CD4-positive, CD25-positive, alpha-beta regulatory T cell (primary cell): Measurements from ENCODE around the gene PDE3A. TPM values are rescaled to one million over a fixed set of nuclear protein-coding genes. Genes with fewer than 3 reads are reported as not detected.

Experiments used
- ATAC-seq, 2 donors: fragments of 150-1000 bp; cut with Tn5 transposase; one replicate each; pipeline ENCODE4 v1.10.0; 2021; ENCODE audit warnings: low read depth in 2 of 2, moderate number of reproducible peaks in 2 of 2, moderate library complexity in 1 of 2
- DNase-seq, 3 donors: peaks; one replicate each; pipeline versions ENCODE4 v3.0.0 to v3.0.0-alpha.2; 2012 to 2022; ENCODE audit warnings: mixed read lengths in 1 of 3
- H3K27ac ChIP-seq: one replicate; pipeline ENCODE4 v1.7.0; 2013; ENCODE audit warnings: mild to moderate bottlenecking, low read length; ENCODE audit not compliant: insufficient read depth, poor library complexity, severe bottlenecking
- H3K27me3 ChIP-seq: one replicate; pipeline ENCODE4 v1.7.0; 2013; ENCODE audit warnings: low read length; ENCODE audit not compliant: control insufficient read depth, insufficient read depth
- H3K36me3 ChIP-seq: one replicate; pipeline ENCODE4 v1.7.0; 2013; ENCODE audit warnings: mild to moderate bottlenecking, low read length, moderate library complexity; ENCODE audit not compliant: control insufficient read depth, insufficient read depth
- H3K4me1 ChIP-seq: 2 replicates; pipeline ENCODE4 v1.7.0; 2013; ENCODE audit warnings: mild to moderate bottlenecking, low read length; ENCODE audit not compliant: insufficient read depth, control insufficient read depth, poor library complexity, severe bottlenecking
- H3K4me3 ChIP-seq: one replicate; pipeline ENCODE4 v1.7.0; 2013; ENCODE audit warnings: low read depth, mild to moderate bottlenecking, low read length, moderate library complexity
- H3K9me3 ChIP-seq, 2 experiments: 1 replicate in 1 of 2; 2 replicates in 1 of 2; pipeline ENCODE4 v1.7.0; 2013; ENCODE audit warnings: low read length in 2 of 2, mild to moderate bottlenecking in 1 of 2, moderate library complexity in 1 of 2; ENCODE audit not compliant: control insufficient read depth in 2 of 2
- H3K27ac Mint-ChIP-seq, 3 donors: one replicate each; pipeline ENCODE4 v1.8.0; 2020 to 2022; ENCODE audit warnings: mild to moderate bottlenecking in 3 of 3, mixed read lengths in 3 of 3, moderate library complexity in 2 of 3
- H3K27me3 Mint-ChIP-seq: one replicate; pipeline ENCODE4 v1.8.0; 2022; ENCODE audit warnings: mild to moderate bottlenecking, mixed read lengths
- H3K36me3 Mint-ChIP-seq: one replicate; pipeline ENCODE4 v1.8.0; 2020; ENCODE audit warnings: mixed read lengths
- H3K4me1 Mint-ChIP-seq, 4 donors: one replicate each; pipeline ENCODE4 v1.8.0; 2020 to 2022; ENCODE audit warnings: mixed read lengths in 4 of 4, mild to moderate bottlenecking in 1 of 4
- H3K4me3 Mint-ChIP-seq, 4 donors: one replicate each; pipeline ENCODE4 v1.8.0; 2020 to 2022; ENCODE audit warnings: mild to moderate bottlenecking in 4 of 4, mixed read lengths in 4 of 4, moderate library complexity in 3 of 4
- H3K9me3 Mint-ChIP-seq, 7 donors: one replicate each; pipeline ENCODE4 v1.8.0; 2020 to 2022; ENCODE audit warnings: mixed read lengths in 7 of 7, mild to moderate bottlenecking in 3 of 7, moderate library complexity in 2 of 7
- polyA plus RNA-seq, 4 donors: library from polyadenylated mRNA; unstranded; fragments of 300-500 nt; fragmentation: Illumina TruSeq; gene quantifications; one replicate each; pipeline ENCODE4 v1.2.3, GENCODE V29; 2021
- total RNA-seq: library from RNA; stranded (reverse); gene quantifications from one replicate; pipeline ENCODE4 v1.2.3, GENCODE V29; 2022

PDE3A gene
- total and polyA plus RNA-seq, 5 donors from 2014 or later: 0.05 to 0.30 TPM; not detected in 3

DNA sequence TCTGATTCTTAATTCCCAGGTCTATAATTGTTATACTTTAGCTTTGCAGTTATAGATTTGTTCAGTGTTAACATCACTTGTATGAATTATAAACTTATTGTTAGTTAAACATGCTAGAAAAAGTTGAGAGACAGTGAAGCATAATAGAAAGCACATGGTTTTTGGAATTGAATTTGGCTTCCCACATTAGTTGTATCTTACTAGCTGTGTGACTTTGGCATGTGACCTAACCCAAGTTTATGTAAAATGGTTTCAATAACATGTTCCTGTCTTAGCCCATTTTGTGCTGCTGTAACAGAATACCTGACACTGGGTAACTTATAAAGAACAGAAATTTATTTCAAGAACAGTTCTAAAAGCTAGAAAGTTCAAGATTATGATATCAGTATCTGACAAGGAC is 146.3 kb downstream of the PDE3A start:
- Mint-ChIP-seq H3K27ac (no peak overlapping the region), H3K27me3 (no peaks in the 10 kb centered on the region), H3K4me1 (no peaks in the 10 kb centered on the region), H3K9me3 (peaks cover 0 to 4% (median 1%) of the 10 kb centered on the region in 7 donors), H3K36me3 (no peaks in the 10 kb centered on the region), H3K4me3 (no peak overlapping the region)
- Histone ChIP-seq H3K27me3 (no peaks in the 10 kb centered on the region), H3K9me3 (no peaks in the 10 kb centered on the region), H3K27ac (no peak overlapping the region), H3K4me1 (no peaks in the 10 kb centered on the region), H3K36me3 (no peaks in the 10 kb centered on the region), H3K4me3 (no peak overlapping the region)
- no peak for DNase-seq
- no peak for ATAC-seq

DNA sequence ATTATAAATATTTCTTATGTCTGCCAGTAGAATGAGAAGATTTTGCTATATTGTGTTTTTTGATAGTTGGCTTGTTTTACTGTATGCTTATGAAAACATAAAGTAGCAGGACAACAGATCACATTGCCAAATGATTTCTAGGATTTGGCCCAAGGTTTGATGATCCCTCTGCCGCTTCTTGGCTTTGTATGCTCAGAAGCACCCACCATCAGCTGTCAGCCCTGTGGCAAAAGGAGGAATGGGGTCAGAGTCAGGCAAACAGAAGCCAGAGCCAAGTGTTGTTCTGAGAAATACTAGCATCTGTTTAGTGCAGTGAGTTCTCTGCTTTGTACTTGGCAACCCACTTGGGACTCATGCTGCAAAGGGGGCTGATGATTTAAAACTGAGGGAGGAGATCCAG is 152.2 kb downstream of the PDE3A start:
- Histone ChIP-seq H3K36me3 (no peaks in the 10 kb centered on the region), H3K9me3 (no peaks in the 10 kb centered on the region), H3K4me1 (no peaks in the 10 kb centered on the region), H3K27me3 (no peaks in the 10 kb centered on the region), H3K4me3 (no peak overlapping the region), H3K27ac (no peak overlapping the region)
- Mint-ChIP-seq H3K27me3 (no peaks in the 10 kb centered on the region), H3K4me3 (no peak overlapping the region), H3K9me3 (peaks cover 0 to 7% (median 0%) of the 10 kb centered on the region in 7 donors), H3K27ac (no peak overlapping the region), H3K4me1 (no peaks in the 10 kb centered on the region), H3K36me3 (no peaks in the 10 kb centered on the region)
- no peak for ATAC-seq
- DNase-seq: no peak

DNA sequence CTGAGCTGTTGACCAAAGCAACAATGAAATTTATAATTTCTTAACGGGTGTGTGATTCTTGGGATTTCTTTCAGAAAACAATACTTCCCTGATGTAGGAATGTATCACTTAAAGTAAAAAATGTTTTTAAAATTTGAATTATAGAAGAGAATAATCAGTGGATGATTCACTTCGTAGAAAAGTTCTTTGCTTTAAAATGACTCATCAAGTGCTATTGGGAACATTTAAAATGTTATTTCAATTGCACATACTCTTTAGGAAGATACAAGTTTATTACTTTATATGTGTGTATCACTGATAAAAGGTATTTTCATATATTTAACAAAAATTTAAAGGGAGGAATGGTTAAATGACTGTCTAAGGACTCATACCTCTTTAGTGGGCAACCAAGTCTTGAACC is 155.3 kb downstream of the PDE3A start:
- Mint-ChIP-seq H3K27me3 (no peaks in the 10 kb centered on the region), H3K4me1 (no peaks in the 10 kb centered on the region), H3K4me3 (no peak overlapping the region), H3K36me3 (no peaks in the 10 kb centered on the region), H3K27ac (no peak overlapping the region), H3K9me3 (peaks cover 0 to 9% (median 0%) of the 10 kb centered on the region in 7 donors)
- Histone ChIP-seq H3K4me1 (no peaks in the 10 kb centered on the region), H3K27ac (no peak overlapping the region), H3K36me3 (no peaks in the 10 kb centered on the region), H3K4me3 (no peak overlapping the region), H3K9me3 (no peaks in the 10 kb centered on the region), H3K27me3 (no peaks in the 10 kb centered on the region)
- DNase-seq (no peak), ATAC-seq (no peak)

DNA sequence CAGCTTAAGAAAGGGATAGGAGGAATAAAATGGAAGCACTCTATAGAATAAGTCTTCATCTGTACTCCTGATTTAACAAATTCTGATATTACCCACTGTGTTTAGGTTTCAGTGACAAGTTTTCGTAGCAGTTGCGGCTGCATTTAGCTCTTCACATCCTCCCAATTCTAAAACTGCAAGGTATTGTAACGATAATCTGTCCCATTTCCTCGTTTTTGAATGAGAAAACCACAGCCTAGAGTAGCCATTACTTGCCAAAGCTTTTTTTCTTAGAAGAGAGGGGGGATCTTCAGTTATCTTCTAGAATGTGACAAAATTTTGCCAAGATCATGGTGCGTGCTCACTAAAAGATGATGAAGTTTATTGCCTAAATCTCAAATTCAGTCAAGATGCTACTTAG is 155.8 kb downstream of the PDE3A start:
- H3K4me1 ChIP-seq: no peaks in the 10 kb centered on the region
- DNase-seq (no peak), ATAC-seq (no peak)
- H3K27me3 ChIP-seq: no peaks in the 10 kb centered on the region
- H3K27me3 Mint-ChIP-seq: no peaks in the 10 kb centered on the region
- H3K9me3 Mint-ChIP-seq: peaks cover 0 to 9% (median 0%) of the 10 kb centered on the region in 7 donors
- no peak overlapping the region for H3K4me3 ChIP-seq
- H3K27ac ChIP-seq: no peak overlapping the region
- no peaks in the 10 kb centered on the region for H3K36me3 ChIP-seq
- no peaks in the 10 kb centered on the region for H3K36me3 Mint-ChIP-seq
- H3K4me3 Mint-ChIP-seq: no peak overlapping the region
- H3K9me3 ChIP-seq: no peaks in the 10 kb centered on the region
- H3K4me1 Mint-ChIP-seq: no peaks in the 10 kb centered on the region
- no peak overlapping the region for H3K27ac Mint-ChIP-seq

DNA sequence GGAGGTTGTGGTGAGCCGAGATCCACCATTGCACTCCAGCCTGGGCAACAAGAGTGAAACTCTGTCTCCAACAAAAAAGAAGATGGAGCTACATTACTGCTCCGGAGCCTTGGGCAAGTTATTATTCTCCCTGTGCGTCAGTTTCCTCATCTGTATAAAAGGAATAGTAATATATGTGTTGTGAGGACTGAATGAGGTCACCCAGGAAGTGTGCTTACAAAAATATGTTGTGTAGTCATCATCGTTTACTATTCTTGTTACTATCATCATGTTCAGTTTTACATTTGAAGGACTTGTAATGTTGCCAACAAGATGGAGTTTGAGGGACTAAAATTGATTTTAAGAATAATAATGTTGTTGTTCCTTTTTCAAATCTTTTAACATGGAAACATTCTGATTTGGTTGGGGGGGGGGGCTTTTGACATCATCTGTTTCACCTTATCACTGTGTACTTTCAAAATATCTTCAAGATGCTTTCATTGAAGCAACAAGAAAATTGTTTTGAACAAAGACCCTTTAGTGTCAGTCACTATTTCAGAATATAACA is 156.8 kb downstream of the PDE3A start:
- H3K36me3 Mint-ChIP-seq: no peaks in the 10 kb centered on the region
- H3K27ac Mint-ChIP-seq: no peak overlapping the region
- Histone ChIP-seq H3K27me3 (no peaks in the 10 kb centered on the region), H3K9me3 (no peaks in the 10 kb centered on the region), H3K27ac (no peak overlapping the region), H3K4me3 (no peak overlapping the region), H3K4me1 (no peaks in the 10 kb centered on the region), H3K36me3 (no peaks in the 10 kb centered on the region)
- ATAC-seq: no peak
- DNase-seq: no peak
- H3K9me3 Mint-ChIP-seq: peaks cover 0 to 4% (median 0%) of the 10 kb centered on the region in 7 donors
- no peaks in the 10 kb centered on the region for H3K4me1 Mint-ChIP-seq
- no peak overlapping the region for H3K4me3 Mint-ChIP-seq
- H3K27me3 Mint-ChIP-seq: no peaks in the 10 kb centered on the region

DNA sequence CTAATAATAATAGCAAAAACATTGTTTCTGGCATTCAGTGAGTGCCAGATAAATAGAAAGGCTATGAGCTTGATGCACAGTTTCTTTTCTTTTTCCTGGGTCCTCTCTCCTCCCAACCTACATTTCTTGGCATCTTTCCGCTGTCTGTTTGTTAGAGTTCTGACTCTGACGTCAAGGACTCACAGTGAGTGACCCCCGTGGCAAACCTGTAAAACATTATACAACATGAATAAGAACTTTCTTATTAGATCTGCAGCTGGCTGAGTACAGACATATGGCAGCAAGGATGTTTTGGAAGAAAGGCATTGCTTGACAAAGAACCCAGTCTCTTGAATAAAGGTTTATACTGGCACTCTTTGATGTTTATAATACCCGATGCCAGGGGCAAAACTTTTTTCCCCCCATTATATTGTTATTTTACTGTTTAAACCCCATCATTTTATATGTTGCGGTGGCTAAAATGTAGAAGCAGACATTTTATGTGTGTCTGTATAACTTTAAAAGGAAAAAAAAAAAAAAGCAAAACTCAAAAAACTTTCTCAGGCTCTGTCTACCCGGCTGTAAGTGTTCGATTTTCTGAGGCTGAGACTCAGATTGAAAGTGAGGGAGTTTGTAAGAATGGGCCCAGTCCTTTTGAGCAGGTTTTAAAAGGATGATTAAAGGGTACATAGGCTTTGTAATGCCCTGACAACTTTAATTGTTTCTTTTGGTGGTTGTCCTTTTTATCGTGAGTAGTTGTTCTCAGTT is 159.3 kb downstream of the PDE3A start:
- Mint-ChIP-seq H3K27ac (no peak overlapping the region), H3K27me3 (no peaks in the 10 kb centered on the region), H3K36me3 (no peaks in the 10 kb centered on the region), H3K9me3 (peaks cover 0 to 4% (median 0%) of the 10 kb centered on the region in 7 donors), H3K4me1 (no peaks in the 10 kb centered on the region), H3K4me3 (no peak overlapping the region)
- Histone ChIP-seq H3K4me1 (no peaks in the 10 kb centered on the region), H3K27ac (no peak overlapping the region), H3K9me3 (no peaks in the 10 kb centered on the region), H3K27me3 (no peaks in the 10 kb centered on the region), H3K4me3 (no peak overlapping the region), H3K36me3 (no peaks in the 10 kb centered on the region)
- DNase-seq (no peak), ATAC-seq (no peak)

DNA sequence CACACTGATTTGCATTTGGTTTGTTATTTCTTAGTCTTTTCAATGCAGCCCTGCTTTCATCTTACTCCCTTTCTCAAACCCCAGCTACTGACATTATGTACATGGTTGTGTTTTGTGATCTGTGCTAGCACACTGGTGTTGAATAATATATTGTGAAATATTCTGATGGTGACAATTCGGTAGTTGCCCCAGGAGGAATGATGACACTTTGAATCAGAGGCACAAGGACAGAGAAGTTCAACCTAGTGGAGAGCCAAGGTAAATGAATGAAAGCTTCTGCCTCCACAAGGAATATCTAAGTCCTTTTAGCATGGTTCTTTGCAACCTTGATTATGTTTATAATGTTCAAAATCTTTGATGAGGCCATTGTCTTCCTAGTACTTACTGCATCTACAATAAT is 159.9 kb downstream of the PDE3A start:
- Histone ChIP-seq H3K4me1 (no peaks in the 10 kb centered on the region), H3K27ac (no peak overlapping the region), H3K27me3 (no peaks in the 10 kb centered on the region), H3K9me3 (no peaks in the 10 kb centered on the region), H3K4me3 (no peak overlapping the region), H3K36me3 (no peaks in the 10 kb centered on the region)
- H3K27me3 Mint-ChIP-seq: no peaks in the 10 kb centered on the region
- DNase-seq (no peak), ATAC-seq (no peak)
- H3K27ac Mint-ChIP-seq: no peak overlapping the region
- H3K4me3 Mint-ChIP-seq: no peak overlapping the region
- no peaks in the 10 kb centered on the region for H3K4me1 Mint-ChIP-seq
- H3K36me3 Mint-ChIP-seq: no peaks in the 10 kb centered on the region
- peaks cover 0 to 2% (median 0%) of the 10 kb centered on the region in 7 donors for H3K9me3 Mint-ChIP-seq

DNA sequence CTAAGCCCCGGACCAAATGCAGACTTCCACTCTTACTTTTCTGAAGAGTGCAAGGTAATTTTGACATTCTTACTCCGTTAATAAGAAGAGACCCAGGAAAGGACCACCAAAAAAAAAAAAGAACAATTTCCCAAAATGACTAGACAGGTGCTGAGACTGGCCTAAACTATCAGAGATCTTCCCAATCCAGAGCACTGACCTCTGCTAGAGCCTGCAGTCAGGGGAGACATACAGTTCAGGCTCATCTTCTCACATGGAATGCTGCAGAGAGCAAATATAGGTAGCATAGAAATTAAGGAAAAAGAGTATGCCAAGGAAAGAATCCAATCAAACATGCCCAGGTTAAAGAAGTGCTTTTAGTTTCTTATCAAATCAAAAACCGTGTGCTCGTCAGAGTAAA is 177.9 kb downstream of the PDE3A start:
- H3K27me3 ChIP-seq: no peaks in the 10 kb centered on the region
- no peak overlapping the region for H3K27ac ChIP-seq
- no peaks in the 10 kb centered on the region for H3K4me1 ChIP-seq
- peaks cover 0 to 2% (median 0%) of the 10 kb centered on the region in 7 donors for H3K9me3 Mint-ChIP-seq
- no peak overlapping the region for H3K4me3 ChIP-seq
- H3K36me3 ChIP-seq: no peaks in the 10 kb centered on the region
- no peak for ATAC-seq
- no peak for DNase-seq
- H3K36me3 Mint-ChIP-seq: no peaks in the 10 kb centered on the region
- no peaks in the 10 kb centered on the region for H3K9me3 ChIP-seq
- no peak overlapping the region for H3K27ac Mint-ChIP-seq
- H3K27me3 Mint-ChIP-seq: no peaks in the 10 kb centered on the region
- no peak overlapping the region for H3K4me3 Mint-ChIP-seq
- H3K4me1 Mint-ChIP-seq: no peaks in the 10 kb centered on the region
